Dermis microvascular lymphatic vessel endothelial cell (primary cell): ENCODE results near the gene NFKBIB. TPM values are rescaled to one million over a fixed set of nuclear protein-coding genes. Genes with fewer than 3 reads are reported as not detected.
"Not testable (repeated sequence)": the region's sequence is repeated elsewhere in the genome, so short reads cannot be mapped to it uniquely, and the experiment has no call there.

Source experiments
- DNase-seq, 2 donors: peaks; one replicate each; pipeline versions ENCODE4 v3.0.0 to v3.0.0-alpha.2; 2010; ENCODE audit warnings: low read depth in 2 of 2
- total RNA-seq: library from RNA; depleted of rRNA; stranded (reverse); fragments of >200 nt; gene quantifications from 2 replicates; pipeline ENCODE4 v1.2.1, GENCODE V29; 2014

Gene NFKBIB
- total RNA-seq, 1 donor from 2014 or later, result 8.0 TPM

DNA sequence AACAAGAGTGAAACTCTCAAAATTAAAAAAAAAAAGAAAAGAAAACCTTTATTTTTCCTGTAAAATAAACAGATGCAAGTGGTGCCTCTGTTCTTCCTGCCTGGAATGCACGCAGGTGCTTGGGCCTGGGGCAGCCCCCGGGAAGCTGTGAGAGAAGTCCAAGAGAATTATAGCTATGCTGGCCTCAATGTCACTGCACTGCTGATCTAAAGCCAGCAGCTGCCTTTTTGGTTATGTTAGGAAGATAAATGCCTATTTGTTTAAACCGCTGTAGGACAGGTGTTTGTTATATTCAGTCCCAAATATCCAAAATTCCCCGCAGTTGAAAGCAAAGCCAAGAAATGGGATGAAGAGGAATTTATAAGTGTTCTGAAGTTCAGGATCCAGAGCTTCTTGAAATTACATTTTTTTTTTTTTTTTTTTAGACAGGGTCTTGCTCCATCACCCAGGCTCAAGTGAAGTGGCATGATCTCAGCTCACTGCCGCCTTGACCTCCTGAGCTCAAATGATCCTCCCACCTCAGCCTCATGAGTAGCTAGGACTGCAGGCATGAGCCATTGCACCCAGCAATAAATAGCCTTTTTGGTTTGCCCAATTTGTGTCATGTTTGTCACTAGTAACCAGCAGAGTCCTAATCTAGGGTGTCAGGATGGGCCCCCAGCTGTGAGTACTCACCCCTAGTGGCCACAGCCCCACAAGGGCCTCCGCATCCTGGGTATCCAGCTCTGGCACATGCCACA lies 23.9 kb upstream of the NFKBIB start:
- no peak for DNase-seq

DNA sequence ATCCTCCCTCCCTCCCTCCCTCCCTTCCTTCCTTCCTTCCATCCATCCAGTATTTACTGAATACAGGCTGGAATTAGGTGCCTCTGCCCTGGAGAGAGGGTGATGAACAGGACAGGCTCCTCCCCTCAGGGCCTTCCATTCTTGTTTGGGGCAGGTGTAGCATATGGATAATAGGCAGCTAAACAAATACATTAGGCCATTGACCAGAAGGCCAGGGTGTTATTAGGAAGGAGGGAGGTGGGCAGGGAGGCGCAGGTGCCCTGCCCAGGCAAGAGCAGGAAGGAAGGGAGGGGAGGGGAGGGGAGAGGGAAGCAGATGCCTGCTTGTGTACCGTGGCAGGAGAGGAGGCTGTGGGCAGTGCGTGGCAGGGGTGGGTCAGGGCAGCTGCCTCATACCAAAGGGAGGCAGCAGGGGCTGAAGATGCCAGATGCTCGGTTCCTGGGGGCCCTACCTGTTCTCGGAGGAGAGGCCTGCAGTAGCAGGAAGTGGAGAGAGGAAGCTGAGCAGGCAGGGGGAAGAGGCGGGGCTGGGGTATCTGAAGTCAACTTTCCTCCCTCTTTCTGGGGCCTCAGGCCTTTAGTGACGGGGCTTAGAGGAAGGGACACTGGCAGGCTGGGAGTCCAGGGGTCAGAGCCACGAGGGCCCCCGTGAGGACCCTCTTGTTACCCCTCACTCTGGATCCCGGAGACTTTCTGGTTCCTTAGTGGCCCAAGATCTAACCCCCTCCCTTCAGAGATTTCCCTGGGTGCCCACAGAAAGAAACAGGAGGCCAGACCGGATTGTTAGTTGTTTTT lies 21.8 kb upstream of the NFKBIB start, which contains the start of gene RINL:
Gene RINL (minus strand): TSS at position 495 of the 794 bp plus-strand sequence. CDS start 1,533 bp downstream, outside the sequence.
- DNase-seq, result peak in 1 of 2 donors; percentile 39

DNA sequence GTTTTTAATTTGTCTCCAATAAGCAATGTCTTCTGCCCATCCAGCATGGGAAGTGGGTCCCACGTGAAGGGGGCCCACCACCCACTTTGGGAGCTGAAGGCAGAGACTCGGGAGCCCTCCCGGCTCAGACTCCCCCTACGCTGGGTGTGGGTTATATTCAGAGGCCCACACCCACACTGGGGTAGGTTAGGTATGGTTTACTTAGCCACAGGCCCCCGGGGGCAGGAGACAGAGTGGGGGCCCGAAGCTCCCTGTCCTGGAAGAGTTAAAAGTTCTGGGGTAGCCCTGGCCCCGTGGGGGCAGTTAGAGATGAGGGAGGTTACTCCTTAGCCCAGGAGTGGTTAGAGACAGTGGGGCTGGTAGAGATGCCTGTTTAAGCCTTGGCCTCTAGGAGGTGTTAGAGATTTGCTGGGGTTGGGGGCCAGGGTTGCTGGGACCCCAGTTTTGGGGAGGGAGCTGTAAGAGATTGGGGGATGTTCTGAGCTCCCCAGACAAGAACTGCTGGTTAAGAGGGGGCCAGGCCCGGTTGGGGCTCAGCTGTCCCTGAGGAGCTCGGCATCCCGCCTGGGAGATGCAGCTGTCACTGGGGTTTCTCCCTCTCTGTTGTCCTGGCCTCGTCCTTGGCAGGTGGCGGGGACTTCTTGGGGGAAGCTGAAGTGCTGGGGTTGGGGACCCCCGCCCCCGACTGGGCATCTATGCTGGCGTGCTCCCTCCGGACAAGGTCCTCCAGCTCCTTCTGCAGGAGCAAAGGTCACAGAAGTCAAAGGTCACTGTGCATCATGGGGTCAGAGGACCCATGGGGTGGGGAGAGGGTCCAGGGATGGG lies 21.0 kb upstream of the NFKBIB start:
- no peak for DNase-seq

DNA sequence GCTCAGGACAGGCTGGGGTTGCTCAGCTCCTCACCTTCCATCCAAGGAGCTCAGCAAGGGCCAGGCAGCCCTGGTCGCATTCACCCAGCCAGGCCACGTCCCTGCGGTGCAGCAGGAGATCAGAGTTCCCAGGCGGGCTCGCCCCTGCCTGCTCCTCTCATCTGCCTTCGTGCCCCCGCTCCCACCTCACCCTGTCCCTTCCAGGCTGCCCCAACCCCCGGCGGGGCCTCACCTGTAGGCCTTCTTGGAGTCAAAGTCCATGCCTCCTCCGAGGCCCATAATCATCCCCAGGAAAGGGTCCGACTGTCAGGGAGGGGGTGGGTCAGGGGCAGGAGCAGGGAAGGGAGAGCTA lies 20.4 kb upstream of the NFKBIB start:
- no peak for DNase-seq

DNA sequence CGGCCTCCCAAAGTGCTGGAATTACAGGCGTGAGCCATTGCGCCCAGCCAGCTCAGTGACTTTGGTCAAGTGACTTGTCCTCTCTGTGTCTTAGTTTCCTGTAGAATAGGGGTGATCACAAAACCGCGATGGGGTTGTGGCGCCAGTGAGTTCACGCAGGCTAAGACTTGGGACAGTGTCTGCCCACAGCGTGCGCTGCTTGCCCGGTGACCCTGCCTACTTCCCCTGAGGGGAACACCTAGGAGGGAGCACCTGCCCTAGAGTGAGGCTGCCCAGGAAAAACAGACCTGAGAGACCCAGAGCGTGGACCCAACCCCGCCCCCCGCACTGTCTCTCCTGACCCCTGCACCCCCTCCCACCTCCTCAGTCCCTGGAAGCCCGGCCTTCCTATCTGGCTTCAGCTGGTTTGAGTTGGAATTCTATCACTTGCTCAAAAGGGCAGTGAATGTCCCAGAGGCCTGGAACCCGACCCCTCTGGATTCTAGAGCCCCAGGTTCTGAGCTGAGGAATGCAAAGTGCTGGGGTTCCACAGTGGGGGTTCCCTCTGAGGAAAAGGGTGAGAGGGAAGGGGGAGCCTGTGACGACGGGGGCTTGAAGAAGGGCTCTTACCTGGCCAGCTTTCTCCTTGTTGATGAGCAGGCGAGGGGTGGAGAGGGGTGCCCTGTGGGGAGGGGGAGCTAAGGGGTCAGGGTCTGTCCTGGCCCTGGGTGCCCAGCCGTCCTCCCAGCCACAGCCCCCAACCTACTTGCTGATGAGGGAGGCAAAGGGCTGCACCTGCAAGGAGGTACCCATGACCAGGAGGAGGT lies 19.5 kb upstream of the NFKBIB start:
- DNase-seq, result no peak

DNA sequence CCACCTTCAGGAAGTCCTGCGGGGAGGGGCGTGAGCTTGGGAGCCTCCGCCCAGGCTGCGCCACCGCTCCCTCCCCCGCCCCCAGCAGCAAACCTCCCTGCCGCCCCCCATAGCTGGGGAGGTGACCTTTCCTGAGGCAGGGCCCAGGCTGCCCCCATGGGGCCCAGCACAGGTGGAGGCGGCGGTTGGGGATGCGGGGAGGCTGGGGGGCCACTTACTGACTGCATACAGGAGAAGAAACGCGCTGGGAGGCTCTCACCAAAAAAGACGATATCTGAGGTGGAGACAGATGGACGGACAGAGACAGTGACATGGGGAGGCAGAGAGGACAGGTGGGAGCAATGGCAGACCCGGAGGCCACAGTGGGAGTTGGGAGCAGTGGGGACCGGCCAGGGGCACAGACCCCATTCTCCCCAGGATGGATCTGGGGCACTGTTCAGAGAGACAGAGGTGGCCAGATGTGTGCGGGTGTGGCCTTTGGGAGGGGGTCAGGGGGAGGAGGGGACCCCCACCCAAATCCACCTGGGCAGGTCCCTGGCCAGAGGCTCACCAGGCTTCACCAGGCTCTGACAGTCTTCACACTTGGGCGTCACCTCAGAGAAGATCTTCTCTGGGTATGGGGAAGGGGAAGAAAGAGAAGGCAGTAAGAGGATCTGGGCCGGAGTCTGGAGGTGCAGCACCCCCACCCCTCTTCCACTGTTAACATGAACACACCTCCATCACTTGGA lies 18.7 kb upstream of the NFKBIB start:
- no peak for DNase-seq

DNA sequence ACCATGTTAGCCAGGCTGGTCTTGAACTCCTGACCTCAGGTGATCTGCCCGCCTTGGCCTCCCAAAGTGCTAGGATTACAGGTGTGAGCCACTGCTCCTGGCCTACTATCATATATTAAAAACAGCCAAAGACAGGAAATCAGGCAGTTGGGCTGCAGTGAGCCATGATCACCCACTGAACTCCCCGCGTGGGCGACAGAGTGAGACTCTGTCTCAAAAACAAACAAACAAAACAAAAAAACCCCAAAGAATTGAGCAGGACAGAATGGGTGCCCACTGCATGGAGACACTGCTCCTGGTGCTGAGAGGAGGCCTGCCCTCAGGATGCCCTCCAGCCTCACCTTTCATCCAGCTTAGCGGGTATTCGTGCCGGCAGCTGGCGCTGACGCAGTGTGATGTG lies 16.5 kb upstream of the NFKBIB start:
- DNase-seq, result no peak

DNA sequence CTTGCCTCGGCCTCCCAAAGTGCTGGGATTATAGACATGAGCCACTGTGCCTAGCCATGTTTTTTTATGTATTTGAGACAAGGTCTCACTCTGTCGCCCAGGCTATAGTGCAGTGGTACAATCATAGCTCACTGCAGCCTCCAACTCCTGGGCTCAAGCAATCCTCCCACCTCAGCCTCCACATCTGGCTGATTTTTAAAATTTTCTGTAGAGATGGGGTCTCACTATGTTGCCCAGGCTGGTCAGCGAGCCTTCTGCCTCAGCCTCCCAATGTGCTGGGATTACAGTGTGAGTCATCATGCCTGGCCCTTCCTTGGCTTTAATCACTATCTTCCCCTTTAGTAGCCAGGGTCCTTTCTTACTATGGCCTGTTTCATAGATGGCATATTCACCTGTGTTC lies 15.1 kb upstream of the NFKBIB start:
- DNase-seq, result not testable (repeated sequence)

DNA sequence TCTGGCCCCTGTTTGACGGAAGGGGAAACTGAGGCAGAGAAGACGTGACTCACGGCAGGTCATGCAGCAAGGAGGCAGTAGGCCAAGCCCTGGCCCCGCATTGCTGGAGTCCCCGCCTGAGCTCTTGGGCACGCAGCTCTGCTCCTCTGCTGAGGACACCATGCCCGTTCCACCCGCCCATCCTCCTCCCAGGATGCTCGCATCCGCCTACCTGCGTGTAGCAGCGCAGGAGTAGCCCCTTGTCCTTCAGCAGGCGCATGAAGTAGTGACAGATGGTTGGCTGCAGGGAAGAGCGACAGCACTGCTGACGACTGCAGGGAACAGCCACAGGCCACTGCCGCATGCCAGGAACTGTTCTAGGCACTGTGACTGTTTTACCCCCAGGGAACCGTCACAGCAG lies 10.9 kb upstream of the NFKBIB start:
- no peak for DNase-seq

DNA sequence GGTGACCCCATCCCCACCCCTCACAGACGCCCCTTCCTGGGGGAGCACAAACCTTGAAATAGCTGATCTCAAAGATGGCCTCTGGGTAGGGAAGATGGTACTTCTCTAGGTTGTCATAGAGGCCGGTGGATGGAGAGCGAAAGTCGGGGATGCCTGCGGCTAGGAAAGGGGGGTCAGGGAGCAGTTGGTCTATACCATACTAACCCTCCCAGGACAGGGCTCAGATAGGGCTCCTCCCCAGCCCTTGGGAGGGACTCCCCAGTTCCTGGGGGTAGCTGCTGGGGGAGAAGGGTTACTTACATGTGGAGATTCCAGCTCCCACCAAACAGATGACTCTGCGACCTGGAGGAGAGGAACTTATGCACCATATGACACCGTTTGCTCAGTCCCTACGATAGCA lies 10.0 kb upstream of the NFKBIB start:
- no peak for DNase-seq

DNA sequence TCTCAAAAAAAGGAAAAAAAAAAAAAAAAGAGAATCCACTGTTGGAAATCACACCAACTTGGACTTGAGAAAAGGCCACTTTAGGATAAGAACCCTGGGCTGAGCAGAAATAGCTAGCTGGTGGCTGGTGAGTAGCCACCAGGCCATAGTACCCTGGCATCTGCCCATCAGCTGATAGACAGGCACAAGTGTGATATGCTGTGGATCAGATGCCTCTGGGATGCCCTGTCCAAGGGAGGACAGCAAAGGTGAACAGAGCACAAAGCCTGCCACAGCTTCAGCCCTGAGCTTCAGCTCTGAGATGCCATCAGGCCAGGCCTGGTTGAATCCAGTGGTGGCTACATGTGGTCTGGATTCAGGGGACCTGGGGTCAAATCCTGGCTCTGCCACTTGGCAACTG lies 9.1 kb upstream of the NFKBIB start:
- no peak for DNase-seq

DNA sequence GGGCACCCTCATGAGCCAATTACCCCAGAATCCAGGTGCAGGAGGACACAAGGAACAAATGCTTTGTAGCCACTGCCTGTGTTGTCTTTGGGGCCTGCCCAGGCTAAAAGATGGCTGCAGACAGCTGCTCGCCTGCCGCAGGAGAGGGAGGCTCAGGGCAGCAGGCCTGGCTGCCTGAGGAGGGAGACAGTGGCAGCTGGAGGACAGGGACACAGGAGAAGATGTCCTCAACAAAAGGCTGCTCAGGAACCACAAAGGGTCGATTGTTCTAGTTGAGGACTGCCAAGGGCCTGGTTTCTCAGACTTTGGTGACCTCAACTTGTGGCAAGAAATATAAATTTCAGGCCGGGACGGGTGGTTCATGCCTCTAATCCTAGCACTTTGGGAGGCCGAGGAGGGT lies 8.0 kb upstream of the NFKBIB start:
- no peak for DNase-seq

DNA sequence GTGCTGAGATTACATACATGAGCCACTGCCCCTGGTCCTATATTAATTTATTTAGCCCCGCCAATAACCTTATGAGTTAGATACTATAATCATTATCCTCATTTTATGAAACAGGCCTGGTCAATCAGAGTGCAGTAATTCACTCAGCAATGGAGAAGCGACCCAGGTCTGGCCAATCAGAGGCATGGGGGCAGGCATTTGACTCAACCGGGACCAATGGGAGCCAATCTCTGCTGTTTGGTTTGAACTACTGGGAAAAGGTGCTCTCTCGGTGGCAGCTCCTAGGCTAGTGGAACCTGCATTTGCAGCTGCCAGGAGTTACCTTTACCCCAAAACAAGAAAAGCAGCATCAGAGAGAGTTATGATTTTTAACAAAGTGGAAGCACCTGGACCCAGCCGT lies 6.9 kb upstream of the NFKBIB start:
- DNase-seq, result peak; percentile 20 to 36

DNA sequence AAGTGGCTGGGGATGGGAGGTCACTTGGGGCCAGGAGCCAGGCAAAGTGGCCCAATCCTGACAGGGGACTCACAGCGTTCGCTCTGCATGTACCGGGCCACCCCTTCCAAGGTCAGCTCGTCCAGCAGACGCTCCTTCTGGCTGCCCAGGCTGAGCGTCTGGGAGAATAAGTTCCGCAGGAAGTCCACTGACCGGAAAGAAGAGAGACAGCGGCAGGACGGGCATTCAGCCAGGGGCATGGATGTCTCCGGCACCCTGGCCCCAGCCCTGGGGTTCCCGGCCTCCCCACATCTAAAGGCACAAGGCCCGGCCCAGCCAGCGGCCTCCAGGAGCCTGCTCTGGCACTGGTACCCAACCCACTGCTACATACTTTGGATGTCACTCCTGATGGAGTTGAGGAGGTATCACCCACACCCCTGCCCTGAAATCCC lies 6.4 kb upstream of the NFKBIB start:
- DNase-seq, result peak in 1 of 2 donors; percentile 42

DNA sequence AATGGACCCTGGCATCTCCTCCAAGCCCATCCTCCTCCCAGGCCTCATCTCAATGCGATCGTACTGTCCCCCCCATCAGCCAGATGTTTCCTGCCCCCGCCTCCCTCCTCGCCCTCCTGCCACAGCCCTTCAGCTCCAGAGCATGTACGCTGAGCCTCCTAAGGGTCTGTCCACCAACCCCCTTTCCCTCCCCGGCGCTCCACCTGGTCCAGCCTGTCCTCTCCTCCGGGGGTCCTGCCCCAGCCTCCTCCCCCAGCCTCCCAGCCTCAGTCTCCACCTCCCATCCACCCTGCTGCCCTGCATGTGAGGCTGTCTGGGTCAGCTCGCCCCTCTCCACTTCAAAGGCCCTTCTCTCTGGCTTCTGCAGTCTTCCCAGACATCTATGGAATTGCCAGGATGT lies 4.8 kb upstream of the NFKBIB start:
- no peak for DNase-seq

DNA sequence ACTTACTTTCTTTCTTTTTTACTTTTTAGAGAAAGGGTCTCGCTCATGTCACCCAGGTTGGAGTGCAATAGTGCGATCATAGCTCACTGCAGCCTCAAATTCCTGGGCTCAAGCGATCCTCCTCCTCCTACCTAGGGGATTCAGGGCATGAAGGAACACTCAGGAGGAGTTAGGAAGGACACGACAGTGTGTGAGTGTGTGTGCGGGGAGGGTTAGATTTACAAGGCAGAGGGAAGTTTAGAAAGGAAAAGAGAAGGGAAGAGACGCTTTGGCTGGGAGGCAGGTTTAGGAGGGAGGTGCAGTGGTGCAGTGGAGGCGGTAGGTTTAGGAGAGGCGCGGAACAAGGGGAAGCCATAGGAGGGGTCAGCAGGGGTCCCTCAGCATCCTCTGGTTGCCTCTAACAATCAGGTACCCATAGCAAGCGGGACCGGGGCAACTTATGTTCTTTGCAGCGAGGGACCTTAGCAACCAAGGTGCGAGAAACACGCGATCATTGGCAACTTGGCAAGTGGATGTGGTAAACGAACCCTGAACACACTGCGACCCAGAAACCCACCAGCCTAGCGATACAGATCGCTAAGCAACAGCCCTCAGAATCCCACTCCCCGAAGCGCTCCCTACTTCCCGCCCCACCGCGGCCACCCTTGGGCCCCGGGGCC lies 852 bp upstream of the NFKBIB start:
- DNase-seq, result no peak

DNA sequence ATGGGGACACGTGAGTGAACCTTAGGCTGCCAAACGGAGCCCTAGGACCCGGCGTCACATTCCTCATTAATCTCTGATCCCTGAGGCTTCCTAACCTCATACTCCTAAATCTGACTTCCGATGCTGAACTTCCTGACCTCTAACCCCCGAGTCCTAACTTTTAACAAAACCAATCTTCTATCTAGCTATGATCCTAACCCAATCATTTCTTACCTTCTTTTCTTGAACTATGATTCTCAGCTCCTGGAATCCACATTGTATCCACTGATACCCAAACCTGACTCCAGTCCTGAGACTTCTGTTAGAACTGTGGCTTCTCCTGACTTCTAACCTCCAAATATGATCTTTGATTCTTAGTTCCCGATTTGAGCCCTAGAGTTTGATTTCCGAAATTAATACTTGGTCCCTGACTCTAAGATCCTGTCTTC lies 447 bp downstream of the NFKBIB start:
- DNase-seq, result peak in 1 of 2 donors; percentile 22

DNA sequence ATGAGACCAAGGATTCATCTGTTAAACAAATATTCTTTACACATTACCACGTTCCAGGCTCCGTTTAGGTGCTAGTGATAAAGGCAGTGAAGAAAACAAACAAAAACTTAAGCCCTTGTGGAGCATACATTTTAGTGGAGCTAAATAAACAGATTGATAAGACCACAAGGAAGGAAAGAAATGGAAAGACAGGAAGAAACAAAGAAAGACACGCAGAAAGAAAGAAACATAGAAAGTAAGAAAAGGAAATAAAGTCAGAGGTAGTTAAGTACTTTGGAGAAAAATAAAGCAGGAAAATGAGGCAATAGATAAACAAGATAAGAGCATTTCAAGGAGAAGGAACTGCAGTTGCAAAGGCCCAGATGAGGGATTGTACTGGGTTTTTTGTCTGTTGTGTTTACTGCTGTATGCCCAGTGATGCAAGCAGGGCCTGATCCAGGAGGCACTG lies 998 bp downstream of the NFKBIB start:
- DNase-seq, result no peak

DNA sequence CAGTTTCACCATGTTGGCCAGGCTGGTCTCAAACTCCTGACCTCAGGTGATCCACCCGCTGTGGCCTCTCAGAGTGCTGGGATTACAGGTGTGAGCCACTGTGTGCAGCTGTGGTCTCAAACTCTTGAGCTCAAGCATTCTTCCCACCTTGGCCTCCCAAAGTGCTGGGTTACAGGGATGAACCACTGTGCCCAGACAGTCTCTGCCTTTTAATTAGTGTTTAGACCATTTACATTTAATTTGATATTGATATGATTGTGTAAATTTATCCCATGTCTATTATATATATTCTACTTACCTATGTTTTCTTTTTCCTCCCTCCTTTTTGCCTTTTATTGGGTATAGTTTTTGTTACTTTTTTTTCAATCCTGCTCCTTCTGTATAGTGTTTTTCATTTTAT lies 1.9 kb downstream of the NFKBIB start:
- DNase-seq, result no peak
